AG09309 (cell line): Measurements from ENCODE around the gene NTM.

ENCODE experiments used
- DNase-seq: peaks from one replicate; pipeline ENCODE4 v3.0.0-alpha.2; 2010; ENCODE audit warnings: low read depth
- H3K4me3 ChIP-seq: 2 replicates; pipeline ENCODE4 v1.5.1; 2011; ENCODE audit warnings: mild to moderate bottlenecking, low read depth, low read length, moderate library complexity; ENCODE audit not compliant: control insufficient read depth
- CTCF ChIP-seq: IDR thresholded peaks from 2 replicates; pipeline ENCODE4 v1.5.1; 2011; ENCODE audit warnings: mild to moderate bottlenecking, low read depth, low read length, inconsistent platforms; ENCODE audit not compliant: insufficient read depth, control insufficient read depth; ENCODE audit errors: missing control alignments

Gene NTM

GRCh38 chr11:132080127-132080526 lies 709.7 kb downstream of the NTM start:
- H3K4me3 ChIP-seq = no peak overlapping the region
- TF ChIP-seq CTCF = no peak
- DNase-seq = no peak

GRCh38 chr11:132082566-132082965 lies 712.2 kb downstream of the NTM start:
- TF ChIP-seq CTCF = no peak
- DNase-seq = no peak
- H3K4me3 ChIP-seq = no peak overlapping the region

GRCh38 chr11:132084433-132084832 lies 714.0 kb downstream of the NTM start:
- no peak overlapping the region for H3K4me3 ChIP-seq
- no peak for DNase-seq
- TF ChIP-seq CTCF = no peak

GRCh38 chr11:132087148-132087547 lies 716.7 kb downstream of the NTM start:
- H3K4me3 ChIP-seq = no peak overlapping the region
- no peak for DNase-seq
- no peak for TF ChIP-seq CTCF

- no peak for DNase-seq
- no peak overlapping the region for H3K4me3 ChIP-seq
- no peak for TF ChIP-seq CTCF
Observed at GRCh38 chr11:132088551-132088950, 718.1 kb downstream of the NTM start.

GRCh38 chr11:132093536-132094259 lies 723.3 kb downstream of the NTM start:
- no peak for TF ChIP-seq CTCF
- no peak overlapping the region for H3K4me3 ChIP-seq
- DNase-seq = no peak
